Measurements from ENCODE around the gene RHBDL1. TPM values are rescaled to one million over a fixed set of nuclear protein-coding genes. Genes with fewer than 3 reads are reported as not detected.

RHBDL1 gene
- total and polyA plus RNA-seq, 9 of the 15 experiments (the other 6 are each of a cell fraction or from before 2014, with no cell fraction given), result 0.03 to 5.6 (median 1.3) TPM; not detected in 1

- TF ChIP-seq USF1 (CRISPR knock-in tag; IDR thresholded peaks at IDR 0.05) (no peak; the same call in 1 of the 2 replicates), SNRNP70 (optimal IDR thresholded peaks at IDR 0.05; ENCODE audit: low read depth, low read length) (no peak), HNRNPH1 (optimal IDR thresholded peaks at IDR 0.05; ENCODE audit: low read depth, low read length) (no peak), ETS1 (conservative IDR thresholded peaks at IDR 0.05; ENCODE audit: control insufficient read depth, low read depth, low read length) (peak; percentile 82), HDAC8 (tag; IDR thresholded peaks at IDR 0.05) (0 out of 2 replicates have a peak, but pooled peaks have one; percentile 42), BRF1 (IDR thresholded peaks at IDR 0.05; ENCODE audit: borderline replicate concordance, extremely low read depth, insufficient read length) (no peak), MLX (CRISPR knock-in tag; conservative IDR thresholded peaks at IDR 0.05) (0 out of 4 replicates have a peak, but pooled peaks have one; percentile 50 to 57), SRSF1 (IDR thresholded peaks at IDR 0.05; ENCODE audit: low read depth, low read length) (no peak), HLTF (IDR thresholded peaks at IDR 0.05) (no peak)
Observed at GRCh38 chr16:720990-721764, 45.7 kb downstream of the RHBDL1 start, which contains the start of gene ANTKMT (continued).

All from K562 (cell line).